Kidney (tissue), 14 donors: ENCODE results near the gene CYP2W1. TPM values are rescaled to one million over a fixed set of nuclear protein-coding genes. Genes with fewer than 3 reads are reported as not detected.
A peak's percentile ranks its signal among the peaks of the same experiment; 100 is the strongest.

Experiments used
- DNase-seq, 5 donors: peaks; one replicate each; pipeline ENCODE4 v3.0.0-alpha.2; 2013 to 2020
- FAIRE-seq: peaks from 2 replicates; lab custom pipeline; 2012; peaks lifted over from hg19 to GRCh38; lab: Jason Lieb, UNC
- H3K27ac ChIP-seq, 2 donors: one replicate each; pipeline ENCODE4 v1.7.0; 2013; ENCODE audit warnings: low read depth in 2 of 2, low read length in 2 of 2, inconsistent platforms in 1 of 2
- H3K27me3 ChIP-seq: one replicate; pipeline ENCODE4 v1.7.1; 2013; ENCODE audit warnings: low read length, inconsistent platforms; ENCODE audit not compliant: control insufficient read depth, insufficient read depth
- H3K36me3 ChIP-seq, 3 donors: one replicate each; pipeline versions ENCODE4 v1.7.0 to v1.7.1; 2013; ENCODE audit warnings: low read length in 3 of 3, control low read depth in 1 of 3, inconsistent platforms in 1 of 3; ENCODE audit not compliant: insufficient read depth in 3 of 3, control insufficient read depth in 2 of 3
- H3K4me1 ChIP-seq, 3 donors: one replicate each; pipeline versions ENCODE4 v1.7.0 to v1.7.1; 2013; ENCODE audit warnings: low read length in 3 of 3, inconsistent platforms in 1 of 3, low read depth in 1 of 3; ENCODE audit not compliant: control insufficient read depth in 2 of 3, insufficient read depth in 2 of 3
- H3K4me3 ChIP-seq, 3 donors: one replicate each; pipeline versions ENCODE4 v1.7.0 to v1.8.1; 2013; ENCODE audit warnings: low read length in 3 of 3, control low read depth in 1 of 3, inconsistent platforms in 1 of 3
- H3K9ac ChIP-seq, 3 donors: one replicate each; pipeline versions ENCODE4 v1.7.0 to v1.7.1; 2013; ENCODE audit warnings: low read length in 3 of 3, control low read depth in 1 of 3, inconsistent platforms in 1 of 3
- H3K9me3 ChIP-seq, 3 donors: one replicate each; pipeline versions ENCODE4 v1.7.0 to v1.7.1; 2013; ENCODE audit warnings: low read length in 3 of 3, control low read depth in 1 of 3, inconsistent platforms in 1 of 3; ENCODE audit not compliant: control insufficient read depth in 2 of 3, insufficient read depth in 1 of 3
- intact Hi-C: fragments of 100-400 bp; cut with DNase I; formaldehyde crosslinking; loops from one replicate; pipeline ENCODE4 v1.11.1; 2022
- polyA plus RNA-seq: library from polyadenylated mRNA; stranded (reverse); fragments of 350-450 nt; fragmentation: Illumina TruSeq; extraction: RNeasy Lipid Tissue Mini Kit (QIAGEN cat#74804); gene quantifications from one replicate; pipeline ENCODE4 v1.2.3, GENCODE V29; 2014; ENCODE audit warnings: low read depth, low replicate concordance; ENCODE audit not compliant: insufficient read depth
- total RNA-seq: library from RNA; stranded (reverse); fragmentation: NEBNext Ultra II Directional; extraction: Animal tissue kit (Norgen Biotek cat#: 25700); gene quantifications from one replicate; pipeline ENCODE4 v1.2.1, GENCODE V29; 2021
- TF ChIP-seq, protein P1 (sequence below): IDR thresholded peaks from 3 replicates; pipeline ENCODE4 v1.5.1; 2012; ENCODE audit warnings: mild to moderate bottlenecking, moderate library complexity, borderline replicate concordance; ENCODE audit not compliant: insufficient read depth; ENCODE audit errors: extremely low read depth
- donor health status: control.
- donor health status: control.
- donor health status: control.
- donor health status: control.
- donor health status: control.
- donor health status: DM: yes; HTN: yes; CAD: no.
- donor health status: Normal renal cell carcinoma (clear cell type).

CYP2W1 gene
- total and polyA plus RNA-seq, 2 donors from 2014 or later, result 0.13 to 0.17 TPM

- no peak overlapping the region for H3K27ac ChIP-seq
- no peaks in the 10 kb centered on the region for H3K36me3 ChIP-seq
- intact Hi-C loops, result no loop called here
- FAIRE-seq (no peak), DNase-seq (peak in 3 of 5 donors; percentile 69 to 80 (median 76))
- H3K4me1 ChIP-seq, result peaks cover 0 to 10% (median 6%) of the 10 kb centered on the region in 3 donors
- H3K9me3 ChIP-seq, result no peaks in the 10 kb centered on the region
- no peak overlapping the region for H3K9ac ChIP-seq
- no peaks in the 10 kb centered on the region for H3K27me3 ChIP-seq
- H3K4me3 ChIP-seq, result no peak overlapping the region
- TF ChIP-seq, protein P1, sequence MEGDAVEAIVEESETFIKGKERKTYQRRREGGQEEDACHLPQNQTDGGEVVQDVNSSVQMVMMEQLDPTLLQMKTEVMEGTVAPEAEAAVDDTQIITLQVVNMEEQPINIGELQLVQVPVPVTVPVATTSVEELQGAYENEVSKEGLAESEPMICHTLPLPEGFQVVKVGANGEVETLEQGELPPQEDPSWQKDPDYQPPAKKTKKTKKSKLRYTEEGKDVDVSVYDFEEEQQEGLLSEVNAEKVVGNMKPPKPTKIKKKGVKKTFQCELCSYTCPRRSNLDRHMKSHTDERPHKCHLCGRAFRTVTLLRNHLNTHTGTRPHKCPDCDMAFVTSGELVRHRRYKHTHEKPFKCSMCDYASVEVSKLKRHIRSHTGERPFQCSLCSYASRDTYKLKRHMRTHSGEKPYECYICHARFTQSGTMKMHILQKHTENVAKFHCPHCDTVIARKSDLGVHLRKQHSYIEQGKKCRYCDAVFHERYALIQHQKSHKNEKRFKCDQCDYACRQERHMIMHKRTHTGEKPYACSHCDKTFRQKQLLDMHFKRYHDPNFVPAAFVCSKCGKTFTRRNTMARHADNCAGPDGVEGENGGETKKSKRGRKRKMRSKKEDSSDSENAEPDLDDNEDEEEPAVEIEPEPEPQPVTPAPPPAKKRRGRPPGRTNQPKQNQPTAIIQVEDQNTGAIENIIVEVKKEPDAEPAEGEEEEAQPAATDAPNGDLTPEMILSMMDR, result no peak
Measured at GRCh38 chr7:981793-982510, 1.0 kb upstream of the CYP2W1 start.

DNA sequence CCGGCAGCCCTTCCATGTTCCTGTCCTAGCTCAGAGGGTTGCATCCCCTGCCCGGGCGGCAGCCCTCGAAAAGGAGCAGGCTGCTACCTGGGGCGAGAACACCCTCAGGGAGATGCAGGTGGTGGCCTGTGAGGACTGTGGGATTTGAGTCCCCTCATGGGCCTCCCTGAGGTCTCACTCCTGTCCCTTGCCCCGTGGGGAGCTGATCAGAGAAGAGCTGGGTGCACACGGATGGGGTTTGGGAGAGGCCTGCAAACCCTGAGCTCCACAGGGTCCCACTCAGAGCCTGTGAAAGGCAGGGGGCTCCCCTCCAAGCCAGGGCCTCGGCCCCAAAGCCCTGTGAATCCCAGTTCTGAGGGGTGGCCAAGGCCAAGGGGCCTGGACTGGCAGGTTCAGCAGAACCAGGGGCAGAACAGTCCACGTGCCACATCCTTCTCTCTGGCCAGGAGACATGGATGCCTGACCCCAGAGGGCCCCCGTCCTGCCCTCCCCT lies 424 bp upstream of the CYP2W1 start:
- H3K9ac ChIP-seq, result no peak overlapping the region
- TF ChIP-seq, protein P1, result no peak
- no peak overlapping the region for H3K4me3 ChIP-seq
- no peaks in the 10 kb centered on the region for H3K9me3 ChIP-seq
- H3K36me3 ChIP-seq, result no peaks in the 10 kb centered on the region
- DNase-seq, result peak in 1 of 5 donors; percentile 72
- FAIRE-seq, result no peak
- H3K4me1 ChIP-seq, result peaks cover 0 to 6% (median 6%) of the 10 kb centered on the region in 3 donors
- intact Hi-C loops, result no loop called here
- no peak overlapping the region for H3K27ac ChIP-seq
- no peaks in the 10 kb centered on the region for H3K27me3 ChIP-seq

GRCh38 chr7:983616-984071 lies 663 bp downstream of the CYP2W1 start:
- H3K9ac ChIP-seq, result no peak overlapping the region
- H3K9me3 ChIP-seq, result no peaks in the 10 kb centered on the region
- TF ChIP-seq, protein P1, result no peak
- no peaks in the 10 kb centered on the region for H3K27me3 ChIP-seq
- H3K27ac ChIP-seq, result no peak overlapping the region
- peaks cover 0 to 4% (median 0%) of the 10 kb centered on the region in 3 donors for H3K4me1 ChIP-seq
- no peaks in the 10 kb centered on the region for H3K36me3 ChIP-seq
- no peak for FAIRE-seq
- H3K4me3 ChIP-seq, result no peak overlapping the region
- intact Hi-C loops, result no loop called here
- peak in 1 of 5 donors; percentile 50 for DNase-seq
